Peyer's patch (tissue), 4 donors: ENCODE data around the gene SS18L1. TPM values are rescaled to one million over a fixed set of nuclear protein-coding genes. Genes with fewer than 3 reads are reported as not detected.

Experiments used
- DNase-seq, 3 donors: peaks; one replicate each; pipeline ENCODE4 v3.0.0-alpha.2; 2017 to 2019
- H3K27ac ChIP-seq, 4 donors: fragments of 200-600 bp; sonication (generic); one replicate each; pipeline ENCODE4 v1.5.1; 2016 to 2019
- H3K27me3 ChIP-seq, 2 donors: fragments of 200-600 bp; sonication (generic); one replicate each; pipeline ENCODE4 v1.5.1; 2019
- H3K36me3 ChIP-seq, 3 donors: fragments of 200-600 bp; sonication (generic); one replicate each; pipeline ENCODE4 v1.5.1; 2016 to 2019
- H3K4me1 ChIP-seq, 4 donors: fragments of 200-600 bp; sonication (generic); one replicate each; pipeline ENCODE4 v1.5.1; 2016 to 2019
- H3K4me3 ChIP-seq, 4 donors: fragments of 200-600 bp; sonication (generic); 1 replicate in 3 of 4; 2 replicates in 1 of 4; pipeline ENCODE4 v1.5.1; 2016 to 2019; ENCODE audit warnings: mild to moderate bottlenecking in 1 of 4
- H3K9me3 ChIP-seq, 4 donors: fragments of 200-600 bp; sonication (generic); one replicate each; pipeline ENCODE4 v1.5.1; 2016 to 2019; ENCODE audit warnings: mild to moderate bottlenecking in 1 of 4
- POLR2A ChIP-seq, 2 donors: fragments of 450-650 bp; IDR thresholded peaks; one replicate each; pipeline ENCODE4 v1.5.1; 2017; ENCODE audit warnings: antibody characterized with exemption in 2 of 2, mild to moderate bottlenecking in 2 of 2, moderate library complexity in 2 of 2
- total RNA-seq, 4 donors: library from RNA; depleted of rRNA; stranded (reverse); fragments of >200 nt; gene quantifications; one replicate each; pipeline ENCODE4 v1.1.0, GENCODE V29; 2016
- TF ChIP-seq, protein P1 (sequence below), 6 experiments: fragments of 450-650 bp in 4 of 6; fragments of 200-600 bp in 2 of 6; sonication (generic) in 1 of 6; IDR thresholded peaks; one replicate each; pipeline ENCODE4 v1.5.1; 2017 to 2019; ENCODE audit warnings: antibody characterized with exemption in 6 of 6, mild to moderate bottlenecking in 3 of 6, moderate library complexity in 1 of 6

The SS18L1 gene
- total RNA-seq, 4 donors from 2014 or later: 14.9 to 27.2 (median 24.5) TPM

DNA sequence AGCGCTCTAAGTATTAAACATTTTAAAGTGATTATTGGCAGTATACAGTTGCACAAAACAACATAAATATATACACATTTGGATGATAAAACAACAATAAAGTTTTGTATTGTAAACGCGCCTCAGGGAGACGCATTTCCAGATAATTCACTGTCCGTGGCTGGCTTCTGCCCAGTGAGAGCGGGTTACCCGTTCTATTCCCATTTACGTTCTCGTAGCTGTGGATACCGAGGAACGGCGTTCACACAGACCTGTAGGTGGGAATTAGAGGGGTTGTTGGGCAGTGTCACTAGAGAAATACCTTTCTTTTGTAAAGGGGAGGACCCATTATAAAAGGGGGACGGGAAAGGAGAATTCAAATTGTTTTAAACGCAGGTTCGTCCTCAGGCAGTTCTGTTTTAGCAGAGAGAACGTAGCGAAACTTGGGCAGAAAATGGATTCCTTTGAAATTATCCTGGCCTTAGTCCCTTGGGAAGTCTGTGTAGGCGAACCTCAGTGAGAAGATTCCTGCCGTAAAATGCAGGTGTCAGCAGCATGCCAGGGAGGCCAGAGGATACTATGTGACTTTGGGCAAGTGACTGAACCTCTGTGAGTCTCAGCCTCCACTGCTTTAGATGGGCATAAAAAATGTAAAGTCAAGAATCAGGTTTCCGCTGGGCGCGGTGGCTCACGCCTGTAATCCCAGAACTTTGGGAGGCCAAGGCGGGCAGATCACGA lies 40.0 kb downstream of the SS18L1 start:
- Histone ChIP-seq H3K36me3 (peaks cover 0 to 11% (median 0%) of the 10 kb centered on the region in 3 donors), H3K4me1 (peaks cover 0 to 19% (median 4%) of the 10 kb centered on the region in 4 donors), H3K4me3 (peak overlapping the region; percentile 74 to 94 (median 89)), H3K9me3 (no peaks in the 10 kb centered on the region), H3K27me3 (no peaks in the 10 kb centered on the region), H3K27ac (peak overlapping the region; percentile 91 to 96 (median 94))
- TF ChIP-seq, protein P1, sequence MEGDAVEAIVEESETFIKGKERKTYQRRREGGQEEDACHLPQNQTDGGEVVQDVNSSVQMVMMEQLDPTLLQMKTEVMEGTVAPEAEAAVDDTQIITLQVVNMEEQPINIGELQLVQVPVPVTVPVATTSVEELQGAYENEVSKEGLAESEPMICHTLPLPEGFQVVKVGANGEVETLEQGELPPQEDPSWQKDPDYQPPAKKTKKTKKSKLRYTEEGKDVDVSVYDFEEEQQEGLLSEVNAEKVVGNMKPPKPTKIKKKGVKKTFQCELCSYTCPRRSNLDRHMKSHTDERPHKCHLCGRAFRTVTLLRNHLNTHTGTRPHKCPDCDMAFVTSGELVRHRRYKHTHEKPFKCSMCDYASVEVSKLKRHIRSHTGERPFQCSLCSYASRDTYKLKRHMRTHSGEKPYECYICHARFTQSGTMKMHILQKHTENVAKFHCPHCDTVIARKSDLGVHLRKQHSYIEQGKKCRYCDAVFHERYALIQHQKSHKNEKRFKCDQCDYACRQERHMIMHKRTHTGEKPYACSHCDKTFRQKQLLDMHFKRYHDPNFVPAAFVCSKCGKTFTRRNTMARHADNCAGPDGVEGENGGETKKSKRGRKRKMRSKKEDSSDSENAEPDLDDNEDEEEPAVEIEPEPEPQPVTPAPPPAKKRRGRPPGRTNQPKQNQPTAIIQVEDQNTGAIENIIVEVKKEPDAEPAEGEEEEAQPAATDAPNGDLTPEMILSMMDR (IDR thresholded peaks at IDR 0.05): no peak
- no peak for TF ChIP-seq POLR2A (IDR thresholded peaks at IDR 0.05)
- DNase-seq: no peak

DNA sequence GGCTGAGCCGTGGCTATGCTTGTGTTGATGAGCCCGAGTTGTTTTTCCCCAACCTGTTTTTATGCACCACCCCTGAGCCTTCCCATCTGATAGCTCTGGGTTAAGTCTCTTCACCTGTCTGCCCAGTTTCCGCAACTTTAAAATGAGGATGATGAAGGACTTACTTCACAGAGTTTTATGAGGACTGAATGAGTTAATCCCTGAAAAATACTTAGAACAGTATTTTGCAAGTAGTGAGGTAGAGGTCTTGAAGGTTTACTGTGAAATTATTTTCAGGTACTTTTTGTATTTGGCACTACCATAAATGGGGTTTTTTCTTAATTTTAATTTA lies 42.5 kb downstream of the SS18L1 start:
- Histone ChIP-seq H3K9me3 (no peaks in the 10 kb centered on the region), H3K27me3 (no peaks in the 10 kb centered on the region), H3K27ac (no peak overlapping the region), H3K4me1 (peaks cover 0 to 19% (median 4%) of the 10 kb centered on the region in 4 donors), H3K4me3 (no peak overlapping the region), H3K36me3 (peaks cover 0 to 22% (median 0%) of the 10 kb centered on the region in 3 donors)
- TF ChIP-seq, protein P1 (IDR thresholded peaks at IDR 0.05): no peak
- no peak for TF ChIP-seq POLR2A (IDR thresholded peaks at IDR 0.05)
- no peak for DNase-seq

DNA sequence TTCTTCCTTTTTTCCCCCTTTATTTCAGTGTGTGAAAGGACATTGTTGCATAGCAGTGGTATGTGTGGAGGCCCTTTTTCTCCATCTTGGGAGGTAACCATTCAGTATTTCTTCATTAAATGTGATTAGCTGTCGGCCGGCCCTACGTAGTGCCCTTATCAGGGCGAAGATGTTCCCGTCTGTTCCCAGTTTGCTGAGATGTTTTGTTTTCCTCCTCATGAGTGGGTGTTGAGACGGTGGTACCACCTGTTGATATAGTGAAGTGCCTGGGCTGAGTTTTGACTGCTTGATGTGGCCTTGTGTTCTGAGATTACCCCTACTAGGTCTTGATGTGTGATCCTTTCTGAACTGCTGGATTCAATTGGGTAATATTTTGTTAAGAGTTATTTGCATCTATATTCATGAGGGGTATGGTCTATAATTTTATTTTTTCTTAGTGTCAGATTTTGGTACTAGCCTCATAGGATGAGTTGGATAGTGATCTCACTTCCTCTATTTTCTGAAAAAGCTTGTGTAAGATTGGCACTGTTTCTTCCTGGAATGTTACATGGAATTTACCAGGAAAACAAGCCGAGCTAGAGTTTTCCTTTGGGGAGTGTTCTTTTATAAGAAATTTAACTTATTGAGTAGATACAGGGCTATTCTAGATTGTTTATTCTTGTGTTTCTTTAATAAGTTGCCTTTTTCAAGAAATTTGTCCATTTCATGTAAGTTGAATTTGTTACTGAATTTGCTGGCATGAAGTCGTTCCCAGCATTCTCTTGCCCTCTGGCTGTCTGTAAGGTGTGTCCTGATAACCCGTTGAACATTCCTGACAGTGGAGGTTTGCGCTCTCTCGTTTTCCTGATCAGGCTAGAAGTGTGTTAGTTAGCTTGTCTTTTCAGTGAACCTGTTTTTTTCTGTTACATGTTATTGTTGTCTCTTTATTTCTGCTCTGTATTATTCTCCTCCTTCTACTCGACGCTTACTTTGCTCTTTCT lies 43.6 kb downstream of the SS18L1 start:
- DNase-seq: no peak

DNA sequence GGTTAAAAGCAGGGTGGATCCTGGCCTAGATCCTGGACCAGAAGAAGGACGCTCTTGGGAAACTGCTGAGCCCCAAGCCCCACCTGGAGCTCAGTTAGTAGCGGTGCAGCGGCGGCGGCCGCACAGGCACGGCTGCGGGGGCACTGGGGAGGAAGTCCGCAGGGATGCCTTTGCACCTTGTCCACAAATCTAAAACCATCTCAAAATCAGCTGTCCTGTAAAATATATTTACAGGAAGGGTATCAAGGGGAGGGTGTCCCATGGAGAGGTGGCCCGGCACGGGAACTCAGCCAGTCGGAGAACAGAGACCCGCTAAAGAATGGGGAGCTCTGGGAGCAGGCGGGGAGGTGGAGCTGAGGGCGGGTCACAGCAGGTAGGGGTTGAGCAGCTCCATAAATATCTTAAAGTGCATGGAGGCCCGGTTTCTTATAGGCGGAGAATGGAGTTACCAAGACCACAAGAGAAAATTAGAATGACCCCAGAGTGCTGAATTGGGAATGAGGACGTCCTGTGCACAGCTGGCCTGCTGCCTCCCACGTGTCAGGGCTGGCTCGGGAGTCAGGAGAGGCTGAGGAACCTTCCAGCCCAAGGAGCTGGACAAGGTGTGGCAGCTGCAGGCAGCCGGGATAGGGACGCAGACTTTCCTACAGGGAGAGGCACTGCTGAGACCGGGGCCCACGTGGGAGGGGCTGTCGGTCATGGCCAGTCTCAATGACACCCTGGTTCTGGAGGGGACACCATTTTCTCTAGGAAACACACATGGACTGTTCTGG lies 47.3 kb downstream of the SS18L1 start:
- no peak overlapping the region for H3K4me3 ChIP-seq
- DNase-seq: peak in 1 of 3 donors; percentile 28
- H3K4me1 ChIP-seq: no peaks in the 10 kb centered on the region
- no peak overlapping the region for H3K27ac ChIP-seq
- H3K27me3 ChIP-seq: no peaks in the 10 kb centered on the region
- H3K36me3 ChIP-seq: peaks cover 0 to 53% (median 0%) of the 10 kb centered on the region in 3 donors
- H3K9me3 ChIP-seq: no peaks in the 10 kb centered on the region
- no peak for TF ChIP-seq POLR2A (IDR thresholded peaks at IDR 0.05)
- TF ChIP-seq, protein P1 (IDR thresholded peaks at IDR 0.05): no peak

More for the DNA sequence above, 43.6 kb downstream of the SS18L1 start:
- TF ChIP-seq POLR2A (IDR thresholded peaks at IDR 0.05): no peak
- TF ChIP-seq, protein P1 (IDR thresholded peaks at IDR 0.05): no peak
- Histone ChIP-seq H3K27ac (no peak overlapping the region), H3K4me1 (peaks cover 0 to 13% (median 3%) of the 10 kb centered on the region in 4 donors), H3K4me3 (no peak overlapping the region), H3K36me3 (peaks cover 0 to 31% (median 0%) of the 10 kb centered on the region in 3 donors), H3K9me3 (no peaks in the 10 kb centered on the region), H3K27me3 (no peaks in the 10 kb centered on the region)
